ENCODE measurements around the gene CANX.
A peak's percentile ranks its signal among the peaks of the same experiment; 100 is the strongest.
"Not testable (repeated sequence)": the region's sequence is repeated elsewhere in the genome, so short reads cannot be mapped to it uniquely, and the experiment has no call there.

Gene CANX

GRCh38 chr5:179699616-179700237, 960 bp downstream of the CANX start:
- DNase-seq: no peak

- no peak for DNase-seq
These were observed 1.7 kb downstream of the CANX start for GRCh38 chr5:179700401-179700918.

GRCh38 chr5:179716286-179716685, 17.5 kb downstream of the CANX start:
- no peak for DNase-seq

- DNase-seq: no peak
These were observed 21.5 kb downstream of the CANX start for GRCh38 chr5:179720222-179720621.

- DNase-seq: no peak
These were observed 25.4 kb downstream of the CANX start for GRCh38 chr5:179724163-179724562.

- DNase-seq: no peak
These were observed 28.3 kb downstream of the CANX start for GRCh38 chr5:179727106-179727505.

GRCh38 chr5:179729303-179729702, 30.5 kb downstream of the CANX start:
- DNase-seq: no peak

GRCh38 chr5:179729727-179730126, 31.0 kb downstream of the CANX start:
- no peak for DNase-seq

GRCh38 chr5:179730356-179730755, 31.6 kb downstream of the CANX start:
- DNase-seq: no peak

- DNase-seq: no peak
These were observed 32.1 kb downstream of the CANX start for GRCh38 chr5:179730852-179731251.

GRCh38 chr5:179731791-179732411, 33.1 kb downstream of the CANX start:
- DNase-seq: no peak

- peak; percentile 97 to 98 for DNase-seq
These were observed 33.7 kb downstream of the CANX start, which contains the start of gene MAML1 for GRCh38 chr5:179732412-179732917. TSS of gene MAML1 (plus strand) at chr5:179732822. CDS start at chr5:179733113, 291 bp downstream.

- DNase-seq: peak in 1 of 2 experiments; percentile 43
These were observed 34.4 kb downstream of the CANX start for GRCh38 chr5:179732918-179733771.

- DNase-seq: no peak
These were observed 35.0 kb downstream of the CANX start for GRCh38 chr5:179733772-179734126.

GRCh38 chr5:179734536-179735164, 35.9 kb downstream of the CANX start:
- no peak for DNase-seq

GRCh38 chr5:179738742-179739141, 40.0 kb downstream of the CANX start:
- no peak for DNase-seq

- DNase-seq: not testable (repeated sequence)
These were observed 45.3 kb downstream of the CANX start for GRCh38 chr5:179744106-179744505.

GRCh38 chr5:179746872-179747271, 48.1 kb downstream of the CANX start:
- no peak for DNase-seq

- DNase-seq: no peak
These were observed 49.0 kb downstream of the CANX start for GRCh38 chr5:179747811-179748210.

- no peak for DNase-seq
These were observed 51.2 kb downstream of the CANX start for GRCh38 chr5:179749857-179750508.

GRCh38 chr5:179753971-179754370, 55.2 kb downstream of the CANX start:
- no peak for DNase-seq

GRCh38 chr5:179755022-179755421, 56.3 kb downstream of the CANX start:
- no peak for DNase-seq

All from NCI-H187 (cell line).